ENCODE results near the gene PRDM12. TPM values are rescaled to one million over a fixed set of nuclear protein-coding genes. Genes with fewer than 3 reads are reported as not detected.
"Not testable (repeated sequence)": the region's sequence is repeated elsewhere in the genome, so short reads cannot be mapped to it uniquely, and the experiment has no call there.

The PRDM12 gene
- total RNA-seq, 1 experiment from 2014 or later = not detected

DNA sequence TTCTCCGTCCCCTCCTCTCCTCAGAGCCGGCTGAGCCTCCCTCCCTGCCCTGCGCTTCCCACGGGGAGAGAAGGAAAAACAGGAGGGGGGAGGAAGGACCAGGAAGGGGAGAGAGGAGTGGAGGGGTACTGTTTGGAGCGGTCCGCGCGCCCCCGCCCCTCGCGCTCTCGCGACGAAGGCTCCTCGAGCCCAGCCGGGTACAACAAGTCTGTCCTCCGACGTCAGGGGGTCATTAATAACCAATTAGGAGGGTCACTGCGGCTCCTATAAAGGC, 480 bp upstream of the PRDM12 start:
- no peak for DNase-seq (ENCODE audit: low read depth)

DNA sequence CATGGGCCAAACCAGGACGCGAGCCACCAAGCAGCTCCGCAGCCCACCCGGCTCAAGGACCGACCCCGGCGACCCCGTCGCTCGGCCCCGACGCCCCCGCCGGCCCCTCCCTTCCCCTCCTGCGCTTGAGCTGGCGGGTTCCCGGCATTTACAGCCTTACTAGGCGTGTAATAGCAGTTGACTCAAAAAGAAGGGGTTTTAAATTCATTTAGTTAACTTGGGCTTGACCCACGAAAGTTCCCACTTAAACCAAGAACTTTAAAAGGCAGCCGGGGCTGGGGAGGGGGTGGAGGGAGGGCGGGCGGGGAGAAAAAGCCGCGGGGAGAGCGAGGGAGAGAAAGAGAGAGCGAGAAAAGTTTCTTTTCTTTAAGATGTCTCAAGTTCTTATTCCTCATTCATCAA, 636 bp downstream of the PRDM12 start:
- no peak for DNase-seq (ENCODE audit: low read depth)

DNA sequence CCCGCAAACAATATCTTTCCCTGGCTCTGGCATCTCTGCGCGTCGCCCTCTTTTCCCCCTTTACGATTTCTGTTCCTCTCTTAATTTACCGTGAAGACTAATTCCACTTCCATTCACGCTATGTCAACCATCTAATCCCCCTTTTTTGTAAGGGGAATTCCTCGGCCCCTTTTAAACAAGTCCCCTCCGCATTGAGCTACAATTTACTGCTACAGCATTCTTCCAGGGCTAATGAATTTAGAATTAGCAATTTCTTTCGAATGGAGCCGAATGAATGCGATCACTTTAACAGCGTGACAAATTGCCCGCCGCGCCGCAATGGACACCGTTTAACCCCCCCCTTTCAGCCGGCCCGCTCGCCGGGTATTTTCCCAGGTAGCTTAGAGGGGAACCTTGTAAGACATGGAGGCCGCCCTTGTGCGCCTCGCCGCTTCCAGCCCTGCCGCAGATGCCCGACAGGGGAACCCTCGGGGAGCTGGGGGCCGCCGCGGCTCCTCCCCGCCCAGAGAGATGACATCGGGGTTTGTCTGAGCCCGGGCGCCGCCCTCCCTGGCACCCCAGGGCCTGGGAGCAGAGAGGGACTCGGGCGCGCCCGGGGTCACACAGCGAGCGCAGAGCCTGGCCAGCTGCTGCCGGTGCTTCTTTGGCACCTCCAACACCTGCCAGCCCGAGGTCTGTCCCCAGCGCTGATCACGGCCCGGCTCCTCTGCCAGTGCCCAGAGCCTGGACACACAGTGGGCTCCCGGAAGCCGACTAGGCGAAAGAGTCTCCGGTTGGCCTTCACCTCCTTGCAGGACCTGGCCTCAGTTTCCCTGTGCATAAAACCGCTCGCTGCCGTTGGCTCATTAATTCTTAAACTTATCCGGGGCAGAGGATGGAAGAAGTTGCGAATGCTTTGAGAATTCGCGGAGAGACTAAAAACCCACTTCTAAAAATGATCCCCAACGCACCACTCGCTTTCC, 1.3 kb downstream of the PRDM12 start:
- DNase-seq (ENCODE audit: low read depth) = no peak

DNA sequence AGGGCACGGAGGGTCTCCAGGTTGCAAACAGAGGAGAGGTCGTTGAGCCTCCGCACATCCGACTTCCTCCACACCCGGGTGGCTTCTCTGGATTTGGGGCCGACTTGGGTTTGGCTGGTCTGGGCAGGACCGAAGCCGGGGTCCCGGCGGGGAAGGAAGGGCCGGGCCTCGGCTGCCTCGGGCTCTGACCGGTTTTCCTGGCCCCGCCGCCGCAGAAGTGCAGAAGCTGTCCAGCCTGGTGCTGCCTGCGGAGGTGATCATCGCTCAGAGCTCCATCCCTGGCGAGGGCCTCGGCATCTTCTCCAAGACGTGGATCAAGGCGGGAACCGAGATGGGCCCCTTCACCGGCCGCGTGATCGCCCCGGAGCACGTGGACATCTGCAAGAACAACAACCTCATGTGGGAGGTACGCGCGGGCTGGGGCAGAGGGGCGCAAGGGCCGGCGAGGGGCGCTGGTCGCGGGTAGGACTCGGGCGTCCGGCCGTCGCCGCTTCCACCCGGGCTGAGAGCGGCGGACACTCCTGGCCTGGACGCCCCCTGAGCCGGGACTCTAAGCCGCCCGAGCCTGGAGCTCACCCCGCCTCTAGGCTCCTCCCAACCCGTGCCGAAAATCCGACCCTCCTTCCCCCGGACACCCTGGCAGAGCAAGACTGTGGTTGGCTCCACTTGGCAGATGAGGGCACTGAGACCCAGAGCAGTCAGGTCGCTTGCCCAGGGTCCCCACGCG, 2.2 kb downstream of the PRDM12 start:
- DNase-seq (ENCODE audit: low read depth) = no peak

DNA sequence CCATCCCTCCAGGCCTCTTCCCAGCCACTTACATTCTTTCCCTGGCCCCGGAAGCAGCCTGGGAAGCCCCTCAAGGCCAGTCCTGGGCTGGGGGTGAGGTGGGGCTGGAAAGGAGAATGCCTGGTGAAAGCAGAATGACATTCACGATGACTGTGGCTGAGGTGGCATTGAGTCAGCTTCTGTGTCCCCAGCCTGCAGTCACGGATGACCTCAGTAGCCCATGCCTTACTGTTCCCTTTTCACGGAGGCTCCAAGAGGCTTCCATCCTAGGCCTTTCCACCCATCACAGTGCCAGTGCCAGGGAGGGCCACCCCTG, 2.7 kb downstream of the PRDM12 start:
- DNase-seq (ENCODE audit: low read depth) = no peak

DNA sequence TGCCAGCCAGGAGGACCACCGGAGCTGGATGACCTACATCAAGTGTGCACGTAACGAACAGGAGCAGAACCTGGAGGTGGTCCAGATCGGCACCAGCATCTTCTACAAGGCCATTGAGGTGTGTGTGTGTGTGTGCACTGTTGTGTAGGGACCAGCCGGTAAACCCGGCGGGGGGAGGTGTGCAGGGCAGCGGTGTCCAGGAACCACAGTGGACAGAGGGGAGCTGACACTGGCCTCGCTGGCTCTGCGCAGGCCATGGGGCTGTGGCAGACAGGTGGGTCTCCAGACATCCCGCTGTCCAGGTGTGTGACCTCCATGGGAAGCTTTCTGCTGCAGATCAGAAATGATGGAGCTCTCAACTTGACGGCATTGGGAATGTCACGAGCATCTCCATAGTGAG, 3.8 kb downstream of the PRDM12 start:
- DNase-seq (ENCODE audit: low read depth) = no peak

DNA sequence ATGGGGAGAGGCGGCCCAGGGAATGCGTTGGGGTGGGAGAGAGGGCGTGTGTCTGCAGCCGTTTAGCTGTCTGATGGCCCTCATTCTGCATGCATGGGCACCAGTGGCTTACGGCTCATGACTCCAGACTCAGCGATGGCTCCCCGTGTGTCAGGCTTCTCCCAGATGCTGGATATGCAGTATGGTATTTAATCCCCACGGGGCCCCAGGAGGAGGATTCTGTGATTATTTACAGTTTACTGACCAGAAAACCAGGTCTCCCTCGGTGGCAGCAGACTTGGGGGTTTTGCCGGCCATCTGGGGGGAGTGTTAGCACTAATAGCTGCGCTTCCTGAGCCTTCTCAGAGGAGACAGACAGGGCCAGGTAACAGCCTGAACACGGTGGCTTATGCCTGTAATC, 4.3 kb downstream of the PRDM12 start:
- DNase-seq (ENCODE audit: low read depth) = no peak

DNA sequence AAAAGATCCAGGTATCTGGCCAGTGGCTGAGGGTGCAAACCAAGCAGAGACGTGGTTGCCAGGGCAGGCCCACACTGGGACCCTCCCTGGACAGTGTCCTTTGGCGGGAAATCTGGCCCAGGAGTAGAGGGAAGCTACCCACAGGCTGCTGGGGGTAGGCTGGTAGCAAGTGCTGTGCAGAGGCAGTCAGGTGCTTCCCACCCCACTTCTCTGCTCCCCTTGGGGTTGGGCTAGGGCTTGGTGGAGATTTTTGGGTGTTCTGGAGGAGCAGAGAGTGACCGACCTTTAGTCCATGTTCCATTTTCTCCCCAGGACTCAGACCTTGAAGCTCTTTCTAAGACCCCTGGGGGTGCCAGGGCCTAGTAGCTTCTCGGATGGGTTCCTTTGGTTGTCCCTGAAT, 5.6 kb downstream of the PRDM12 start:
- DNase-seq (ENCODE audit: low read depth) = no peak

DNA sequence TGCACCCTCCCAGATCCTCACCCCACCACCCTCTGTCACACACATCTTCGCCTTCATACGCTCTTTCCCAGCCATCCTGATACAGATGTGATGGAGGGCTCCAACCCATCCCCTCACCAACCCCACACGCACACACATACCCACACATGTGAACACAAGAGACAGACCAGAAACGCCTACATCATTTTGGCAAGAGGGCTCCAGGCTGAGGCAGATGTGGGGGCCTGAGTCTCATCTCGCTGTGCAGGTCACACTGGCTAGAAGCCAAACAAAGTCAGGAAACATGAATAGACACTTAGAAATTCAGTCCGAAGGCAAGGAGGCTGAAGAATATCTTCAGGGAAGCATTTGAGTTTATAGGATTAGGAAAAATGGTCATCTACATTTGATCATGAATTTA, 6.2 kb downstream of the PRDM12 start:
- DNase-seq (ENCODE audit: low read depth) = no peak

DNA sequence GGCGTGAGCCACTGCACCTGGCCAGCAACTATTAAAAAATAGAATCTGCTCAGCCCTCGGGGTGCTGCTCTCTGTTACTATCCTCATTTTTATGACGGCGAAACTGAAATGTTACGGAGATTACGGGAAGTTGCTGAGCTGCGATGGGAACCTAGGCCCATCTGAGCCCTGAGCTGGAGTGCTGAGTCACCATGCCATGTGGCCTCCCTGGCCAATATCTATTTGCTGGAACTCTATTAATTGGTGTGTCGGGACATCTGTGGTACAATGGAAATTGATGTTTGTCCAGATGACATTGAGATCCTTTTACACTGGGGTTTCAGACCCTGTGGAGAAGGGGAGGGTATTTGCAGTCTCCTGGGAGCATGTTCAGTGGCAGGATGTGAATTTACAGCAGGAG, 8.1 kb downstream of the PRDM12 start:
- no peak for DNase-seq (ENCODE audit: low read depth)

DNA sequence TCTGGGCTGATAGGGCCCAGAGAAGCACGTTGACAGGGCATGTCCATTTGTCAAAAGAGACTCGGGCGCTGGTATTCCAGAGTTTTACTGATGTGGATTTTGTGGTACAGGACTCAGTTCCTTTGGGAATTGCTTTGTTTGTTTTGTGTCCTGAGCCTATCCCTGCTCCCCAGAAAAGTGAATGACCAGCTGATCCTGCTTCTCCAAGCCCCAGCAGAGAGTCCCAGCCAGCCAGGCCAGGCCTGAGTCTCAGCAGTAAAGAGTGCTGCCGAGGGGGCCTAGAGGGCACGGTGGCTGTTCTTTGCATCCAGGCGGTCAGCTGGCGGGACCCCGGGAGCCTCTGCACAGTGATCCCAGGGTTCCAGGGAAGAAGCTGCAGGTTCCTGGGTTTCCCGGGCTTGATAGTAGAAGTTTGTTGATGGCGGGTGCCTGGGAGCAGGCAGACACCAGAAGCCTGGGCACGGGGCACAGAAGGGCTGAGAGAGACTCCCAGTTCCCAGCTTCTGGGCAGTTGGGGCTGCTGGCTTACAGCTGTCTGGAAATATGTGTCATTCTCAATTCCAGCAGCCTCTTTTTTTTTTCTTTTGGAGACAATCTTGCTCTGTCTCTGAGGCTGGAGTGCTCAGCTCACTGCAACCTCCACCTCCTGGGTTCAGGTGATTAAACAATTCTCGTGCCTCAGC, 8.7 kb downstream of the PRDM12 start:
- peak; percentile 54 for DNase-seq (ENCODE audit: low read depth)

DNA sequence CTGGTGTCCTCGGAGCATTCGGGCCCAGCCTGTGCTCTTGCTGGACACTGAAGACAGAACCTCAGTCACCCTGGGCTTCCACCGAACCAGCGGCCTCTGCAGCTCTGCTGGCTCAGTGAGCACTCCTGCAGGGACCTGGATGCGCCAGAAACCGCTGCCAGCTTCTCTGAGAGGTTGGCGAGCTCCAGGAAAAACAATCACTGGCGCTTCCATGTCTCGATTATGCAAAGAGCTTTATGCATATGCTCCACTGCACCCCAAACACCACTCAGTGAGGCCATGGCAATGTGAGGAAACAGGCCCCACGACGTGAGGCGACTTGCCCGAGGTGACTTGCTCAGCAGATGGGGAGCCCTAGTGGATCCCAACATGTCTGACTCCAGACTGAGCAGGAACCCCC, 11.0 kb downstream of the PRDM12 start:
- no peak for DNase-seq (ENCODE audit: low read depth)

DNA sequence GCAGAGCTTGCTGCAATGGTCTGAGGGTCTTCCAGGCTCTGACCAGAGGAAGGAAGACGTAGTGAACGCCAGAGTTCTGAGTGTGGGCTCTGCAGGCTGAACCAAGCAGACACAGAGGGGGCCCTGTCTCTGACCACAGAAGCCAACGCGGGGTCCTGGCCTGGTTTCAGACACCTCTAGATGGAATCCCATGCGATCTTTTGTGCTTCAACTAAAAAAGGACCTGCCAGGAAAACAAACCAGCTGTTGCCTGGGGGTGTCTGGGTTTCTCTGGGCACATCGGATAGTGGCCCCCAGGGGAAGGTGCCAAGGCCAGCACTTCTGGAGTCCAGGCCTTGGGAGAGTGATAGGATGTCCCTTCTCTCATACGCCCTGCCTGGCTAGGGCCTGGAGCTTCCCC, 12.9 kb downstream of the PRDM12 start:
- DNase-seq (ENCODE audit: low read depth) = no peak

DNA sequence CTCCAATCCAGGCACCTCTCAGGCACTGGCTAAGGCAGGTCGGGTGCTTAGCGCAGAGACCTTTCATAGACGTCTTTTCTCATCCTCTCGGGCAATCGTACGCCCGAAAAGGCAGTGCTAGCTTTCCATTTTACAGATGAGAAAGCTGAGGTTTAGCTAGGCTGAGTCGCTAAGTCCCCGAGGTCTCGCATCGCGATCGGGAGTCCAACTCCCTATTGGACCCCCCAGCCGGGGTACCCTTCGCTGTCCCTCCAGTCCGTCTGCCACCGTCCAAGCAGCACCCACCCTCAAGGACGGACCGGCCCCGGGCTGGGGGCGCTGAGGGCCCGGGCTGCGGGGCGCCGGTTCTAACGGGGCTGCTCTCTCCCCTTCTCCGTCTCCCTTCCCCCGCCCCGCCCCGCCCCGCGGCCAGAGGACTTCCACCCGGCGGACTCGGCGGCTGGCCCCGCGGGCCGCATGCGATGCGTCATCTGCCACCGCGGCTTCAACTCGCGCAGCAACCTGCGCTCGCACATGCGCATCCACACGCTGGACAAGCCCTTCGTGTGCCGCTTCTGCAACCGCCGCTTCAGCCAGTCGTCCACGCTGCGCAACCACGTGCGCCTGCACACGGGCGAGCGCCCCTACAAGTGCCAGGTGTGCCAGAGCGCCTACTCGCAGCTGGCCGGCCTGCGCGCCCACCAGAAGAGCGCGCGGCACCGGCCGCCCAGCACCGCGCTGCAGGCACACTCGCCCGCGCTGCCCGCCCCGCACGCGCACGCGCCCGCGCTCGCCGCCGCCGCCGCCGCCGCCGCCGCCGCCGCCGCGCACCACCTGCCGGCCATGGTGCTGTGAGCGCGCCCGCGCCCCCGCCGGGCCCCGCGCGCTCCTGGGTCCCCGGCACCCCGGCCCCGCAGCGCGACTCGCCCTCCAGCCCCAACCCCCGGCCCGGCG, 16.7 kb downstream of the PRDM12 start:
- peak; percentile 77 for DNase-seq (ENCODE audit: low read depth)

DNA sequence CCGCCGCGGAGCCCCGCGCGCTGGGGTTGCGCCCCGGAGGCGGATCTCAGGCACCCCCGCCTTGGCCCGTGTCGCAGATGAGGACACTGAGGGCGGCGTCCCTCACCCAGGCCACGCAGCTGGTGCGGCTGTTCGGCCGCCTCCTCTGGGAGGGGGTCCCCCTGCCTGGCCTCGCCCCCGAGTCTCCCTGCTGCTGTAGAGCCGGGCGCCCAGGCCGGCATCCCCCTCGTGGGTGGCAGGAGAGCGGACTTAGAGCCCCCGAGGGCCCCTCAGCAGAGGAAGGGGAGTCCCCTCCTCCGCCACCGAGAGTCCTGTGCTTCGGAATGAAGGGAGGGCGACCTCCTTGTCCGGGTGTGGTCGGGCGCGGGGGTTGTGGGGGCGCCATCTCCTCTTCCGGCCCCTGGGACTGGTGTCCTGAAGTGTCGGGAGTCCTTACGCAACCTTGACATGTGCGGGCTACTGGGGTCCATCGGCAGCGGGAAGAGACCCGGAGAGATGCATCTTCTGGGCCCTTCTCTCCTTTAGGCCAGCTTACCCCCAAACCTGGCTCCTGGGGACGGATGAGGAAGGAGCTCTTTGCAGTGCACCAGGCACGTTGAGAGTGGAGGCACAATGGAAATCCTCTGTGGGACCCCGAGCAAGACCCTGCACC, 17.5 kb downstream of the PRDM12 start:
- no peak for DNase-seq (ENCODE audit: low read depth)

DNA sequence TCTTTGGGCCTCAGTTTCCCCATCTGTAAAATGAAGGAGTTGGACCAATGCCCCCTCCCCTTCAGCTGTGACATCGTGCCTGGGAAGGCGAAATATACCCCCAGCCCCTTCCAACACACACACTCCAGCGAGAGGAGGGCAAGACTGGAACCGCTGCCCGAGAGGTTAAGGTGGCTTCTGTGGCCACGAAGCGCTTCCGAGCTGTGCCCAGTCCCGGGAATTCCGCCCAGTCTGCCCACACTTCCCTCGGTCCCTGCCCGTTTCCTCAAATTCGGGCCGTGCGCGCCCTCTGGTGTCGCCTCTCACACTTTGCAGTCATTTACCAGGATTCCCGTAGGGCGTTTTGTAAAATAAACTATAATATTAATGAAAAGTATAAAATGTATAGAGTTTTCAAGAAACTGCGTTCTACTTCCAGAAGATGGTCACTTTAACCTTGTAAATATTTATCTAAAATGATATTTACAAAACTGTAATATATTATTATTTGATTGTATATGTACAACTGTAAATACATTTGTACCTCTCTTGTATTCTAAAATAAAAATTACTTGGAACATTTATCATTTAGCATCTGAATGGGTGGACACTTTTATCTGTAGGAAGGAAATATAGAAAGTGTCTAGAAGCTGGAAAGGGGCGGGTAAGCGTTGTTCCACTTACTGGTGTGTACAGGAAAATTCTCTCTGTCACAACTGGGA, 18.2 kb downstream of the PRDM12 start:
- peak; percentile 72 for DNase-seq (ENCODE audit: low read depth)

DNA sequence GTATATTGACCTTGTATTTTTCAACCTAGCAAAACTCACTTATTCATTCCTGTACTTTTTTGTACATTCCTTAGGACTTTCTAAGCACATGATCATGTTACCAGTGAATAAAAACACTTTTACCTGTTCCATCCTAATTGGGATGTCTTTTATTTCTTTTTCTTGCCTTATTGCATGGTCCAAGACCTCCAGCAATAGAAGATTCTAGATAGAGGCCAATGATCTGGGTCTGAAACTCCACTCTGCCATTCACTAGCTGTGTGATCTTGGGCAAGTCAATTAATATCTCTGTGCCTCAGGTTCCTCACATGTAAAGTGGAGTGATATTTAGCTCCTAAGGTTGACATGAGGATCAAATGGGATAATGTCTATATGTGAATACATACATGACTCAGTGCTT, 20.7 kb downstream of the PRDM12 start:
- no peak for DNase-seq (ENCODE audit: low read depth)

DNA sequence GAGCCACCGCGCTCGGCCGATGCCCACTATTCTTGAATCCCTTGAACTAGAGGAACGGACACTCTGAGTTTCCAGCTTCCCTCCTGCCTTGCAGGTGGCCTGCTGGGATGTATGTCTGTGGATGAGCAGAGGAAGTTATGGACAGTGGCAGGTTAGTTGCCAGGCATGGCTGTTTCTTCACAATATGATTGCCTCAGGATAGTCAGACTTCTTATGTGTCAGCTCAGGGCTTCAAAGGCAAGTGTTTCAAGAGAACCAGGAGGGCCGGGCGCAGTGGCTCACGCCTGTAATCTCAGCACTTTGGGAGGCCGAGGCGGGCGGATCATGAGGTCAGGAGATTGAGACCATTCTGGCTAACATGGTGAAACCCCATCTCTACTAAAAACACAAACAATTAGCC, 21.6 kb downstream of the PRDM12 start:
- not testable (repeated sequence) for DNase-seq (ENCODE audit: low read depth)

DNA sequence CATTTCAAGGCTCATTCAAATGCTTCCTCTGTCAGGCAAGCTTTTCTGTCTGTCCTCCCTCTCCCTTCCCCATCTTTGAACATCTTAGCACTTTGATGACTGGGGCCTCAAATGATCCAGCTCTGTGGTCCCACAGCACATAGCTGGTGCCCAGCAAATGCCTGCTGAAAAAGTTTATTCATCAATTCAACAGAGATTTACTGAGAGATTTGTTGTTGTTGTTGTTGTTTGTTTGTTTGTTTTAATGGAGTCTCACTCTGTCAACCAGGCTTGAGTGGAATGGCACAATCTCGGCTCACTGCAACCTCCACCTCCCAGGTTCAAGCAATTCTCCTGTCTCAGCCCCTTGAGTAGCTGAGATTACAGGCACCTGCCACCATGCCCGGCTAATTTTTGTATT, 23.2 kb downstream of the PRDM12 start:
- no peak for DNase-seq (ENCODE audit: low read depth)

DNA sequence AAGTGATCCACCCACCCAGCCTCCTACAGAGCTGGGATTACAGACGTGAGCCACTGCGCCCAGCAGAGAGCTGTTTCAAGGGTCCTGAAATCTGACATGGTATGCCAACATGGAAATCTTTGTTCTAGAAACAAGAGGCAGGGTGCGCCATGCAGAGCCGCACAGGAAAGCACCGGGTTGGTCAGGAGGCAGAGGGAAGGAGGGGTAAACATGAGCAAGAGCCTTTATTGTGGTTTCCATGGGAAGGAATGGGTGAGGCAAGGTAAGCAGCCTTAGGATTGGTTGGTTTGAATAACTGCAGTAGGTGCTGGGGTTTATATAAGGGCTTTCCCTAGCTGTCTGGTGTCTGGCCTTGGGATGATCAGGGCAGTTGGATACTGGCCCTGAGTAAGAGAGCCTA, 23.7 kb downstream of the PRDM12 start:
- no peak for DNase-seq (ENCODE audit: low read depth)

DNA sequence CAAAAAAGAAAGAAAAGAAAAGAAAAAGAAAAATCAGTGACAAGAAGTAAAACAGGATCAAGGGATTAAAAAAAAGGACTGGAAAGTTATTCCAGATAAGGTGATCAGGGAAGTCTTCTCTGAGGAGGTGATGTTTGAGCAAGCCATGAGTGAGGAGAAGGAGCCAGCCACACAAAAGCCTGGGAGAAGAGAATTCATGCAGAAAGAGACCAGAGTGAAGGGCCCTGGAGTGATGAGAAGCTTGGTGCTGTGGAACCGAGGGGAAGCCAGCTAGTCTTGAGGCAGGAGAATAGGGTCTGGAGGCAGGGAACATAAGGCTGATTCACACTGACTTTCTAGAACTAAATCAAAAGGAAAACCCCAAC, 25.2 kb downstream of the PRDM12 start:
- no peak for DNase-seq (ENCODE audit: low read depth)

All from LHCN-M2 (cell line).